Measurements from ENCODE around the gene SMPD2.

The SMPD2 gene

GRCh38 chr6:109446541-109446940, 6.0 kb downstream of the SMPD2 start:
- no peak for DNase-seq (ENCODE audit: low read depth in 2 of 2)

DNA sequence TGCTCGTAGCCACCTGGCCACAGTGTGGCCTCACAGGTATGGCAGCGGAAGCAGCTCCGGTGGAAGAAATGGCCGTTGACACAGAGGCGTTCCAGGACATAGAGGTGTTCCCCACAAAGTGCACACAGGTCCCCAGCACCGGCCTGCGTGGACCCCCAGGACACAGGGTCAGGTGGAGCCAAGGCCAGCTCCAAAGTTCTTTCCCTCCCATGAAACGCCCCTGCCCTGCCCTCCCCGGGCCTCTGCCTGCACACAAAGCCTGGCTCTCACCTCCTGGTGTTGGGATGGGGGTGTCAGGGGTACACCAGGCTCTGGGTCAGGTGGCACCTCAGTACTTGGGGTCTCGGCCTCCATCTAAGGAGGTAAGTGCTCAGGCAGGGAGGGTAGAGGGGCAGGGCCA, 6.6 kb downstream of the SMPD2 start:
- DNase-seq (ENCODE audit: low read depth in 2 of 2): no peak

DNA sequence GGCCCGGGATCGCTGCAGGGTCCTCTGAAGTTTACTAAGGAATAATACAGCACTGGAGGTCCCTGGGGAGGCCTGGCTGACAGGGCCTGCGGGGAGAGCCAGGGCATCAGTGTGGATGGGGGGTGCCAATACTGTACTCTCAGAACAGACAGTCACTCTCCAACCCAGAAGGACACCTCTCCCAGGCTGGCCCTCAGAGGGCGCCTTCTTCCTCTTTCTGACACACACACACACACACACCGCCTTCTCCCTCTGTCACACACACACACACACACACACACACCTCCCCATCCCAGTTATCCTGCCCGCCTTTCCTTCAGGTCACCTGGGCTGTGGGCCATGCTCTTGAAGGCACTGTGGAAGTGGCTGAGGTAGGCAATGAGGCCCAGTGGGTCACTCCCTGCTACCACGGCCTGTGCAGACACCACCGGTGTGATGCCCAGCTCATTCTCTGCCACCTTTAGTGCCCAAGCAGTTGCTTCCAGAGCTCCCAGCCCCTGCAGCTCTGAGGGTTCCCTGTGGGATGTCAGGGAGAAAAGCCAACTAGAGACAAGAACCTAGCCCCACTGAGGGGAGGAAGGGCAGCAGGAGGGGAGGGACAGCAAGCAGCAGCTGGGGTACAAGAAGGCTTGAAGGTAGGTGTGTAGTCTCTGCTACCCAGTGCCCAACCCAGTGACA, 7.5 kb downstream of the SMPD2 start:
- DNase-seq (ENCODE audit: low read depth in 2 of 2): no peak

DNA sequence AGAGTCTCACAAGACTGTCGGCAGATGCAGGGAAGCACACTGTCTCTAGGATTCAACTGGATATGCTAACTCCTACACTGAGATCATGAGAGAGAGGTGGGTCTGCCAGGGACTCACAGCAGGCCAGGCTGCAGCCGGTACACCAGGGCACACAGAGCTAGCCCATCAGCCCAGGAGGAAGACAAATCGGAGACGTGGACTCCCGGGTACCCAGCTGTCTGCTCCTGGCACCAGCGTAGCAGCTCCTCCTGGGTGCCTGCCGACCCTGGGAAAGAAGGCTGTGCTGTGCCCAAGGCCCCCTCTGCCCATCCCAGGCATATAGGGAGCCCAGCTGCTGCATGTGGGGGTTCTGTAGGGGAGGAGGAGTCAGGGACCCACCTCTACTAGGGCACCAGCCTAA, 8.1 kb downstream of the SMPD2 start:
- no peak for DNase-seq (ENCODE audit: low read depth in 2 of 2)

- DNase-seq (ENCODE audit: low read depth in 2 of 2): no peak
Observed at GRCh38 chr6:109449064-109449794, 8.7 kb downstream of the SMPD2 start.

- DNase-seq (ENCODE audit: low read depth in 2 of 2): no peak
Observed at GRCh38 chr6:109449795-109450673, 9.5 kb downstream of the SMPD2 start.

DNA sequence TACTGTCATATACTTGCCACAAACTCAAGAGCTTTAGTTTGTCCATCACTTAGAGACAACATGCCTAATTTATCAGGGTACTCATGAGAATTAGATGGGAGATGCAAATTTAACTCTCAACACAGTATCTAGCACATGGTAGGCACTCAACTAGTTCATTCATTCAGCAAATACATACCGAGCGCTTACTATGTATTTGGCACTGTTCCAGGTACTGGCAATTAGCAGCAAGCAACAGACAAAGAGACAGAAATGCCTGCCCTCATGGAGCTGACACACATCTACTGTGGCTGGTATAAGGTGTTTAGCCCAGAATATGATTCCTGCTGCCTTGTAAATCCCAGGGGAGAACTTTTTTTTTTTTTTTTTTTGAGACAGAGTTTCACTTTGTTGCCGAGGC, 10.3 kb downstream of the SMPD2 start:
- no peak for DNase-seq (ENCODE audit: low read depth in 2 of 2)

- no peak for DNase-seq (ENCODE audit: low read depth in 2 of 2)
Observed at GRCh38 chr6:109451376-109451775, 10.9 kb downstream of the SMPD2 start.

- DNase-seq (ENCODE audit: low read depth in 2 of 2): no peak
Observed at GRCh38 chr6:109452181-109452580, 11.7 kb downstream of the SMPD2 start.

- no peak for DNase-seq (ENCODE audit: low read depth in 2 of 2)
Observed at GRCh38 chr6:109453156-109453555, 12.6 kb downstream of the SMPD2 start.

- no peak for DNase-seq (ENCODE audit: low read depth in 2 of 2)
Observed at GRCh38 chr6:109453594-109454495, 13.3 kb downstream of the SMPD2 start.

DNA sequence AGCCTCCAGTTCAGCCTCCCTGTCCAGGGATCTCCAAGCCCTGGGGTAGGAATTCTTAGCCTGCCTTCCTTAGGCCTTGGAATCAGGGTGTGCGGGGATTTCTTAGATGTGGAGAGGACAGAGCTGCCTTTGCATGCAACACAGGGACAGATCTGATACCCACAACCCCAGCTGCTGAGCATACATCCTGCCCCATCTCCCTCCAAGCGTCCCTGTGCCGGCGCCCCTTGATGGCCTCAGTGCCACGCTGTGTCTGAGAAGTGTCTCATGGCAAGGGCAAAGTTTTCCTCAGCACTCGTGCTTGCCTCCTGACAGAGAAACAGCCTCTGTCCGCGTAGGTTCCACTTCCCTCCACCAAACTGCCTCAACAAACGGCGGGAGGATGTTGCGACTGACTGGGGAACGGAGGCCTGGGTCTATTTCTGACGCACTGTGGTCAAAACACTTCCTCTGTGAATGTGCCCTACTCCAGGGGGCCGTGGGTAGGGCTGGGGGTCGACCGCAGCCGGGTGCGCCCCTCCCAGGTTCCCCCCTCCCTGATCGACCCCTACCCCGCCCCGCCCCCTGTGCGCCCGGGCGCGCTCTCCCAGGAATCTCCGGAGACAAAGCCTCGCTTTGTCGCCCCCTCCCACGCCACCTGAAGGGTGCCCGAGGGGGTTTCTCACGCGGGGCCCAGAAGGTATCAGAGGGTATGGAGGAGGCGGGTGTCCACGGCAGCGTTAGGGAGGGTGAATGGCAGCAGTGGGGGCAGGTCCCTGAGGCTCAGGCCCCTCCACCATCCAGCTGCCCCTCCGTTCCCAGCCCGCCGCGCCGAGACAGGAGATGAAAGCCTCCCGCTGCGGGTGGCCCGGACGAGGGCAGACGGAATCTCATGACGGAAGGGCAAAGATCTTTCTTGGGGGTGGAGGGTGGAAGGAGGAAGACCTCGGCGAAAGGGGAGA, 14.2 kb downstream of the SMPD2 start:
- DNase-seq (ENCODE audit: low read depth in 2 of 2): peak; percentile 36 to 46

GRCh38 chr6:109455437-109456110, 15.1 kb downstream of the SMPD2 start, which contains the start of gene MICAL1:
MICAL1 (minus strand) TSS chr6:109455772; CDS start chr6:109454196, 1,576 bp downstream.
- peak; percentile 41 to 53 for DNase-seq (ENCODE audit: low read depth in 2 of 2)

GRCh38 chr6:109456111-109456583, 15.6 kb downstream of the SMPD2 start:
- DNase-seq (ENCODE audit: low read depth in 2 of 2): no peak

DNA sequence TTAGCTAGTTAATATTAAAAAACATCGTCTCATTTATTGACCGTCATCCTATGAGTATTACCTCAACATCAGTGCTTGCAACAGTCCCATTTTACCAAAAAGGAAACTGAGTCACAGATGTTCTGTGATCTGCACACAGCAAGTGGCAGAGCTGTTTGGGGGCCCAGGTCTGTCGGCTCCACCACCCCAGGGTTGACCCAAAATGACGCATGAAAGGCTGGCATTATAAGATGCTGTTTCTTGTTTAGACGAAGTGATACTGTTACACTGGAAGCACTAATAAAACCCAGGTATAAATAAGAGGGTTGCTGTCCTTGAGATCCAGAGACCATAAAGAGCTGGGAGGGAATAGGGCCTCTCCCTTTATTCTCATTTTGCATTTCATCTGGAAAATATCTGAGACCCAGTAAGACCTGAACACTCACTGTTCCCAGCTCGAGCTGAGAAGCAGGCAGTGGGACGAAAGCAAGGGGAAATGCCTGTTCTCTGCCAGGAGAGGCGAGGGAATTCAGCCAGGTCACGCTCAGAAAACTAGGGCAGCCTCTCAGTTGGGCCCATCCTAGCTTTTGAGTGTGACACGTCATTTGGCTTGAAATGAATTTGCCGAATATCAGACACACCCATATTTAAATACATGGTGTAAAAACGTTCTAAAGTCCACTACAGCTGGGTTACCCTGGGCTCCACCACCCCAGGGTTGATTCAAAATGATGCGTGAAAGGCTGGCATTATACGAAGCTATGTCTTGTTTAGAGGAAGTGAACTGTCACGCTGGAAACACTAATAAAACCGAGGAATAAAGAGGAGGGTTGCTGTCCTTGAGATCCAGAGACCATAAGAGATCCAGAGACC, 16.4 kb downstream of the SMPD2 start:
- DNase-seq (ENCODE audit: low read depth in 2 of 2): no peak

GRCh38 chr6:109457562-109457996, 17.1 kb downstream of the SMPD2 start:
- no peak for DNase-seq (ENCODE audit: low read depth in 2 of 2)

DNA sequence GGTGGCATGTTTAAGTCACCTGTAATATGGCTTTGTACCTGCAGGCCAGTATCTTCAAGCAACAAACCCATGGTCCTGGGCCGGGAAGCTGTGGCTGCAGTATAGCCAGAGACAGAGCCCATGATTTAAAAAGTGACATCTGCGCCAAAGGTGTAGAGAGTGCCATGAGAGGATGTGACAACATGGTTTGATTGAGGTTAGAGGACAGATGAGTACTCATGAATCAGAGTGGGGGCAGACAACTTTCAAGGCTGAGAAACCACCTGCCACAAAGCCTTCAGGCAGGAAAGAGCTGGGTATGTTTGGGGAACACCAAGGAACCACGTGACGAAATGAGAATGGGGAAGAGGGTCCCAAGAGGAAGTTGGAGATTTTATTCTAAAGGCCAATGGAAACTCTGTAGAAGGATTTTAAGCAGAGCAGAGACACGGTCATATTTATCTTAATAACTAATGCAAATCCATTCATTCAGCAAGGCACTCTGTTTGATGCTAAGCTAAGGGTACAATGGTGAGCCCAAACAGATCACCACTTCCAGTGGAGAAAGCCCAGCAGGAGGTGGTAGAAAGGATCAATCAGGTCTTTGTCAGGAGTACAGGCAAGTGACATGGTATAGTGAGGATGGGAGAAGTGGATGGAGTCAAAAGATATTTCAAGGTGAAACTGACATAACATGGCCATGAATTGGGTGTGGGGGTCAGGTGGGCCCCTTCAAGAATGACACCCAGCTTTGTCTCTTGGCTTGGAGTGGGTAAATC, 18.4 kb downstream of the SMPD2 start:
- DNase-seq (ENCODE audit: low read depth in 2 of 2): peak in 1 of 2 donors; percentile 30
